IMR-90 (cell line): ENCODE measurements around the gene KDM8. TPM values are rescaled to one million over a fixed set of nuclear protein-coding genes. Genes with fewer than 3 reads are reported as not detected.
A peak's percentile ranks its signal among the peaks of the same experiment; 100 is the strongest.

Experiments used
- ATAC-seq: fragments of 200-7000 bp; cut with Tn5 transposase; 2 replicates; pipeline ENCODE4 v1.9.1; 2020; ENCODE audit warnings: low read depth, mild to moderate bottlenecking, moderate library complexity
- BruUV-seq: library from RNA; stranded (reverse); fragments of 400-500 nt; replicated peaks from 2 replicates; lab custom pipeline; 2021; lab: Mats Ljungman, UMichigan
- CTCF ChIA-PET: fragments of 300-600 bp; formaldehyde crosslinking; extraction: SDS; loops from one replicate; lab custom pipeline; 2021; ENCODE audit warnings: antibody characterized with exemption; lab: Yijun Ruan, JAX
- POLR2A ChIA-PET: fragments of 300-600 bp; sonication (Branson Sonifier 250); formaldehyde crosslinking; loops from one replicate; lab custom pipeline; 2022; ENCODE audit warnings: antibody characterized with exemption; ENCODE audit not compliant: unreplicated experiment; lab: Charles Lee
- DNase-seq: peaks from one replicate; pipeline ENCODE4 v3.0.0; 2013
- H2AFZ ChIP-seq: replicated peaks from 2 replicates; pipeline ENCODE3; 2013; ENCODE audit warnings: low read length, mild to moderate bottlenecking; ENCODE audit not compliant: poor library complexity
- H2AK5ac ChIP-seq: 2 replicates; pipeline ENCODE4 v1.6.1; 2013; ENCODE audit warnings: low read depth, low read length, inconsistent platforms
- H2AK9ac ChIP-seq: replicated peaks from 2 replicates; pipeline ENCODE3; 2013; ENCODE audit warnings: mild to moderate bottlenecking, low read depth, low read length, moderate library complexity; ENCODE audit not compliant: poor library complexity
- H2BK120ac ChIP-seq: 2 replicates; pipeline ENCODE4 v1.6.1; 2013; ENCODE audit warnings: low read depth, low read length, inconsistent platforms
- H2BK15ac ChIP-seq: 3 replicates; pipeline ENCODE4 v1.6.1; 2013; ENCODE audit warnings: low read depth, low read length, inconsistent platforms
- H2BK20ac ChIP-seq: 2 replicates; pipeline ENCODE4 v1.6.1; 2013; ENCODE audit warnings: low read depth, mild to moderate bottlenecking, inconsistent platforms, low read length, moderate library complexity
- H2BK5ac ChIP-seq: 2 replicates; pipeline ENCODE4 v1.6.1; 2013; ENCODE audit warnings: mild to moderate bottlenecking, low read depth, low read length, inconsistent platforms; ENCODE audit not compliant: poor library complexity, severe bottlenecking
- H3K14ac ChIP-seq: replicated peaks from 2 replicates; pipeline ENCODE4 v1.6.1; 2013; ENCODE audit warnings: low read depth, low read length, inconsistent platforms
- H3K18ac ChIP-seq: 2 replicates; pipeline ENCODE4 v1.6.1; 2013; ENCODE audit warnings: low read depth, low read length, control low read depth
- H3K23ac ChIP-seq: 2 replicates; pipeline ENCODE4 v1.6.1; 2013; ENCODE audit warnings: low read depth, low read length, inconsistent platforms
- H3K27ac ChIP-seq: 2 replicates; pipeline ENCODE4 v1.5.1; 2013; ENCODE audit warnings: mild to moderate bottlenecking, control low read depth, low read length; ENCODE audit not compliant: insufficient read depth
- H3K27me3 ChIP-seq: 2 replicates; pipeline ENCODE4 v1.6.1; 2013; ENCODE audit warnings: low read length; ENCODE audit not compliant: control insufficient read depth, insufficient read depth
- H3K36me3 ChIP-seq: 2 replicates; pipeline ENCODE4 v1.6.1; 2013; ENCODE audit warnings: low read length, mixed read lengths; ENCODE audit not compliant: control insufficient read depth, insufficient read depth
- H3K4ac ChIP-seq: 2 replicates; pipeline ENCODE4 v1.6.1; 2013; ENCODE audit warnings: low read depth, low read length, inconsistent platforms
- H3K4me1 ChIP-seq: 2 replicates; pipeline ENCODE4 v1.6.1; 2013; ENCODE audit warnings: low read length, mixed read lengths; ENCODE audit not compliant: control insufficient read depth, insufficient read depth
- H3K4me2 ChIP-seq: 2 replicates; pipeline ENCODE4 v1.6.1; 2013; ENCODE audit warnings: low read depth, mild to moderate bottlenecking, control low read depth, low read length, moderate library complexity
- H3K4me3 ChIP-seq: 2 replicates; pipeline ENCODE4 v1.5.1; 2013; ENCODE audit warnings: low read depth, mild to moderate bottlenecking, control low read depth, low read length, moderate library complexity; ENCODE audit not compliant: insufficient read depth
- H3K56ac ChIP-seq: 2 replicates; pipeline ENCODE4 v1.6.1; 2013; ENCODE audit warnings: low read length, inconsistent platforms; ENCODE audit not compliant: insufficient read depth; ENCODE audit errors: extremely low read depth
- H3K79me1 ChIP-seq, 2 experiments: 2 replicates each; pipeline ENCODE4 v1.6.1; 2013; ENCODE audit warnings: low read length in 2 of 2, inconsistent platforms in 1 of 2, low read depth in 1 of 2
- H3K9ac ChIP-seq: 2 replicates; pipeline ENCODE4 v1.6.1; 2013; ENCODE audit warnings: low read depth, low read length, control low read depth
- H3K9me1 ChIP-seq: 2 replicates; pipeline ENCODE4 v1.6.1; 2013; ENCODE audit warnings: low read length, inconsistent platforms; ENCODE audit not compliant: insufficient read depth
- H3K9me3 ChIP-seq: 2 replicates; pipeline ENCODE4 v1.6.1; 2013; ENCODE audit warnings: low read length; ENCODE audit not compliant: control insufficient read depth, insufficient read depth
- H4K20me1 ChIP-seq: 2 replicates; pipeline ENCODE4 v1.6.1; 2013; ENCODE audit warnings: low read length, inconsistent platforms; ENCODE audit not compliant: insufficient read depth
- H4K5ac ChIP-seq: 2 replicates; pipeline ENCODE4 v1.6.1; 2013; ENCODE audit warnings: mild to moderate bottlenecking, low read depth, low read length, control low read depth
- H4K8ac ChIP-seq, 2 experiments: 2 replicates each; pipeline ENCODE4 v1.6.1; 2013; ENCODE audit warnings: low read depth in 2 of 2, low read length in 2 of 2, control low read depth in 1 of 2, inconsistent platforms in 1 of 2
- H4K91ac ChIP-seq: 2 replicates; pipeline ENCODE4 v1.6.1; 2013; ENCODE audit warnings: low read depth, low read length, inconsistent platforms; ENCODE audit not compliant: insufficient read depth
- CEBPB ChIP-seq: IDR thresholded peaks from 2 replicates; pipeline ENCODE4 v1.6.1; 2012; ENCODE audit warnings: low read depth, low read length, improper control_type of control experiment
- CHD1 ChIP-seq: IDR thresholded peaks from 2 replicates; pipeline ENCODE4 v1.6.1; 2012; ENCODE audit warnings: low read depth, low read length, improper control_type of control experiment
- FOS ChIP-seq: fragments of 150-350 bp; IDR thresholded peaks from 2 replicates; pipeline ENCODE4 v1.6.1; 2016; ENCODE audit warnings: low read depth, low read length
- MAFK ChIP-seq: IDR thresholded peaks from 2 replicates; pipeline ENCODE4 v1.6.1; 2012; ENCODE audit warnings: low read depth, low read length, improper control_type of control experiment
- MAZ ChIP-seq: IDR thresholded peaks from 2 replicates; pipeline ENCODE4 v1.6.1; 2012; ENCODE audit warnings: low read depth, mild to moderate bottlenecking, low read length, improper control_type of control experiment, moderate library complexity, borderline replicate concordance
- MXI1 ChIP-seq: IDR thresholded peaks from 2 replicates; pipeline ENCODE4 v1.6.1; 2012; ENCODE audit warnings: low read depth, mild to moderate bottlenecking, low read length, moderate library complexity, borderline replicate concordance
- POLR2A ChIP-seq: IDR thresholded peaks from 2 replicates; pipeline ENCODE4 v1.6.1; 2012; ENCODE audit warnings: mild to moderate bottlenecking, low read depth, low read length
- RAD21 ChIP-seq: IDR thresholded peaks from 2 replicates; pipeline ENCODE4 v1.6.1; 2012; ENCODE audit warnings: low read length, improper control_type of control experiment
- SMC3 ChIP-seq: fragments of 150-350 bp; IDR thresholded peaks from 2 replicates; pipeline ENCODE4 v1.6.1; 2016; ENCODE audit warnings: low read depth, mild to moderate bottlenecking, antibody characterized with exemption, low read length, moderate library complexity
- WGBS, 2 experiments: methylation state at CpG; one replicate each; pipeline versions ENCODE4 v1.1.5 to v1.1.7; 2013; ENCODE audit warnings: missing lambda C conversion rate in 2 of 2; ENCODE audit not compliant: insufficient read length in 1 of 2; ENCODE audit errors: extremely low coverage in 2 of 2; 5-methylcytosine and 5-hydroxymethylcytosine counted together
- dilution Hi-C: fragments of 300-500 bp; cut with HindIII; formaldehyde crosslinking; loops from one replicate; pipeline ENCODE4 v1.14.3; 2018; ENCODE audit warnings: low sequenced_read_pairs; ENCODE audit not compliant: unreplicated experiment
- in situ Hi-C: fragments of 300-500 bp; cut with MboI; formaldehyde crosslinking; loops from 3 replicates; pipeline ENCODE4 v1.14.3; 2019; ENCODE audit warnings: low sequenced_read_pairs, inconsistent platforms, mixed read lengths
- intact Hi-C: fragments of 100-400 bp; cut with micrococcal nuclease; formaldehyde crosslinking; loops from 2 replicates; pipeline ENCODE4 v1.10.0; 2022
- polyA plus RNA-seq, 3 experiments: library from polyadenylated mRNA; depleted of rRNA; stranded (reverse); fragments of >200 nt; gene quantifications; 2 replicates each; pipeline ENCODE4 v1.2.3, GENCODE V29; 2012; ENCODE audit warnings: low replicate concordance in 1 of 3
- total RNA-seq: library from RNA; depleted of rRNA; stranded (reverse); fragments of >200 nt; gene quantifications from 2 replicates; pipeline ENCODE4 v1.2.3, GENCODE V29; 2012
- TF ChIP-seq, protein P1 (sequence below): conservative IDR thresholded peaks from 2 replicates; pipeline ENCODE4 v1.5.1; 2012; ENCODE audit warnings: mild to moderate bottlenecking, low read depth, low read length, improper control_type of control experiment
- TF ChIP-seq, protein P2 (sequence below): fragments of 150-350 bp; IDR thresholded peaks from 2 replicates; pipeline ENCODE4 v1.6.1; 2016; ENCODE audit warnings: low read depth, mild to moderate bottlenecking, low read length, moderate library complexity, borderline replicate concordance
- TF ChIP-seq, protein P3 (sequence below): fragments of 150-350 bp; IDR thresholded peaks from 2 replicates; pipeline ENCODE4 v1.6.1; 2017; ENCODE audit warnings: mild to moderate bottlenecking, antibody characterized with exemption, low read length, low read depth

Gene KDM8
- total and polyA plus RNA-seq, 2 of the 4 experiments (the other 2 are of a cell fraction) = 3.2 to 3.8 TPM

- H2AK5ac ChIP-seq = peak overlapping the region; percentile 60
- peaks cover 10% of the 10 kb centered on the region for H3K36me3 ChIP-seq
- H2BK120ac ChIP-seq = peak overlapping the region; percentile 79; the same call in 1 of the 2 replicates
- H2BK15ac ChIP-seq = peak overlapping the region; percentile 61; the same call in 1 of the 3 replicates
- H3K9ac ChIP-seq = no peak overlapping the region
- TF ChIP-seq MAFK (no peak), CEBPB (no peak), RAD21 (no peak), FOS (no peak), SMC3 (no peak), CHD1 (no peak), POLR2A (no peak), MXI1 (no peak), MAZ (no peak)
- TF ChIP-seq, protein P1, sequence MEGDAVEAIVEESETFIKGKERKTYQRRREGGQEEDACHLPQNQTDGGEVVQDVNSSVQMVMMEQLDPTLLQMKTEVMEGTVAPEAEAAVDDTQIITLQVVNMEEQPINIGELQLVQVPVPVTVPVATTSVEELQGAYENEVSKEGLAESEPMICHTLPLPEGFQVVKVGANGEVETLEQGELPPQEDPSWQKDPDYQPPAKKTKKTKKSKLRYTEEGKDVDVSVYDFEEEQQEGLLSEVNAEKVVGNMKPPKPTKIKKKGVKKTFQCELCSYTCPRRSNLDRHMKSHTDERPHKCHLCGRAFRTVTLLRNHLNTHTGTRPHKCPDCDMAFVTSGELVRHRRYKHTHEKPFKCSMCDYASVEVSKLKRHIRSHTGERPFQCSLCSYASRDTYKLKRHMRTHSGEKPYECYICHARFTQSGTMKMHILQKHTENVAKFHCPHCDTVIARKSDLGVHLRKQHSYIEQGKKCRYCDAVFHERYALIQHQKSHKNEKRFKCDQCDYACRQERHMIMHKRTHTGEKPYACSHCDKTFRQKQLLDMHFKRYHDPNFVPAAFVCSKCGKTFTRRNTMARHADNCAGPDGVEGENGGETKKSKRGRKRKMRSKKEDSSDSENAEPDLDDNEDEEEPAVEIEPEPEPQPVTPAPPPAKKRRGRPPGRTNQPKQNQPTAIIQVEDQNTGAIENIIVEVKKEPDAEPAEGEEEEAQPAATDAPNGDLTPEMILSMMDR = no peak
- TF ChIP-seq, protein P2, sequence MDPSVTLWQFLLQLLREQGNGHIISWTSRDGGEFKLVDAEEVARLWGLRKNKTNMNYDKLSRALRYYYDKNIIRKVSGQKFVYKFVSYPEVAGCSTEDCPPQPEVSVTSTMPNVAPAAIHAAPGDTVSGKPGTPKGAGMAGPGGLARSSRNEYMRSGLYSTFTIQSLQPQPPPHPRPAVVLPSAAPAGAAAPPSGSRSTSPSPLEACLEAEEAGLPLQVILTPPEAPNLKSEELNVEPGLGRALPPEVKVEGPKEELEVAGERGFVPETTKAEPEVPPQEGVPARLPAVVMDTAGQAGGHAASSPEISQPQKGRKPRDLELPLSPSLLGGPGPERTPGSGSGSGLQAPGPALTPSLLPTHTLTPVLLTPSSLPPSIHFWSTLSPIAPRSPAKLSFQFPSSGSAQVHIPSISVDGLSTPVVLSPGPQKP = no peak
- TF ChIP-seq, protein P3, sequence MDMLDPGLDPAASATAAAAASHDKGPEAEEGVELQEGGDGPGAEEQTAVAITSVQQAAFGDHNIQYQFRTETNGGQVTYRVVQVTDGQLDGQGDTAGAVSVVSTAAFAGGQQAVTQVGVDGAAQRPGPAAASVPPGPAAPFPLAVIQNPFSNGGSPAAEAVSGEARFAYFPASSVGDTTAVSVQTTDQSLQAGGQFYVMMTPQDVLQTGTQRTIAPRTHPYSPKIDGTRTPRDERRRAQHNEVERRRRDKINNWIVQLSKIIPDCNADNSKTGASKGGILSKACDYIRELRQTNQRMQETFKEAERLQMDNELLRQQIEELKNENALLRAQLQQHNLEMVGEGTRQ = no peak
- H4K8ac ChIP-seq = peak overlapping the region; percentile 25 to 31; a peak in 2 of 4 replicates
- no peak overlapping the region for H2AK9ac ChIP-seq
- peak overlapping the region; percentile 80; the same call in 1 of the 2 replicates for H3K4ac ChIP-seq
- in situ Hi-C loops = no loop called here
- POLR2A ChIA-PET = no interaction called here
- peak overlapping the region; percentile 9; the same call in 1 of the 2 replicates for H3K27ac ChIP-seq
- no peaks in the 10 kb centered on the region for H4K20me1 ChIP-seq
- no peak overlapping the region for H2BK5ac ChIP-seq
- ATAC-seq (no peak), DNase-seq (no peak)
- peak overlapping the region; percentile 70 for H3K18ac ChIP-seq
- no CpG with 5 or more reads among the region's 6 CpGs for WGBS, 2 experiments
- 0 out of 2 replicates have a peak overlapping the region, but pooled peaks have one; percentile 15 for H3K14ac ChIP-seq
- H4K5ac ChIP-seq = peak overlapping the region; percentile 37; the same call in 1 of the 2 replicates
- H3K4me3 ChIP-seq = no peak overlapping the region
- peaks cover 42 to 57% of the 10 kb centered on the region in 2 experiments for H3K79me1 ChIP-seq
- no peaks in the 10 kb centered on the region for H3K27me3 ChIP-seq
- peak overlapping the region; percentile 34; the same call in 1 of the 2 replicates for H3K23ac ChIP-seq
- intact Hi-C loops = no loop called here
- CTCF ChIA-PET = no interaction called here
- H2BK20ac ChIP-seq = peak overlapping the region; percentile 76; the same call in 1 of the 2 replicates
- H4K91ac ChIP-seq = peak overlapping the region; percentile 45; the same call in 1 of the 2 replicates
- no peak overlapping the region for H3K56ac ChIP-seq
- H3K9me3 ChIP-seq = no peaks in the 10 kb centered on the region
- no TSS peak for BruUV-seq
- H2AFZ ChIP-seq = no peak overlapping the region
- peaks cover 22% of the 10 kb centered on the region for H3K9me1 ChIP-seq
- no peak overlapping the region for H3K4me2 ChIP-seq
- H3K4me1 ChIP-seq = peaks cover 16% of the 10 kb centered on the region
- dilution Hi-C loops = no loop called here
Observed at GRCh38 chr16:27252206-27252585, 48.9 kb downstream of the KDM8 start.
